Measurements from ENCODE around the gene VEZF1. TPM values are rescaled to one million over a fixed set of nuclear protein-coding genes. Genes with fewer than 3 reads are reported as not detected.
A peak's percentile ranks its signal among the peaks of the same experiment; 100 is the strongest.
"Not testable (repeated sequence)": the region's sequence is repeated elsewhere in the genome, so short reads cannot be mapped to it uniquely, and the experiment has no call there.

VEZF1 gene
- total and polyA plus RNA-seq, 10 donors: 10.0 to 59.9 (median 50.8) TPM

- 68 to 80% (median 78%) methylated on average over 1 of the region's 1 CpG for WGBS, 5 donors
- DNase-seq: no peak
- intact Hi-C loops (cut with DNase I; ENCODE audit: low total_unique reads): no loop called here
- H3K27ac ChIP-seq: no peak overlapping the region
- no peak overlapping the region for H3K4me3 ChIP-seq
- no peaks in the 10 kb centered on the region for H3K9me3 ChIP-seq
- TF ChIP-seq POLR2AphosphoS5 (IDR thresholded peaks at IDR 0.05) (no peak), POLR2A (IDR thresholded peaks at IDR 0.05) (no peak), CTCF (IDR thresholded peaks at IDR 0.05 in 8 of 11, conservative IDR thresholded peaks at IDR 0.05 in 3 of 11) (no peak)
- H3K4me1 ChIP-seq: peaks cover 0 to 24% (median 4%) of the 10 kb centered on the region in 6 donors
- no peaks in the 10 kb centered on the region for H3K27me3 ChIP-seq (replicated peaks in 1 of 7)
- peaks cover 5 to 86% (median 73%) of the 10 kb centered on the region in 6 donors for H3K36me3 ChIP-seq
Measured at GRCh38 chr17:57975044-57975443, 13.0 kb downstream of the VEZF1 start.

- H3K27ac ChIP-seq: not testable (repeated sequence)
- 81 to 96% (median 92%) methylated on average over 4 of the region's 4 CpGs for WGBS, 5 donors
- H3K4me1 ChIP-seq: peaks cover 0 to 22% (median 3%) of the 10 kb centered on the region in 6 donors
Measured at GRCh38 chr17:57974053-57974824, 13.8 kb downstream of the VEZF1 start.

GRCh38 chr17:57972151-57972550 lies 15.9 kb downstream of the VEZF1 start:
- peaks cover 0 to 17% (median 3%) of the 10 kb centered on the region in 6 donors for H3K4me1 ChIP-seq
- no peak overlapping the region for H3K4me3 ChIP-seq
- TF ChIP-seq CTCF (IDR thresholded peaks at IDR 0.05 in 8 of 11, conservative IDR thresholded peaks at IDR 0.05 in 3 of 11) (no peak), POLR2A (IDR thresholded peaks at IDR 0.05) (no peak), POLR2AphosphoS5 (IDR thresholded peaks at IDR 0.05) (peak in 1 of 3 donors; percentile 47)
- H3K27ac ChIP-seq: peak overlapping the region in 3 of 8 donors; percentile 23 to 36 (median 27)
- intact Hi-C loops (cut with DNase I; ENCODE audit: low total_unique reads): no loop called here
- no peaks in the 10 kb centered on the region for H3K9me3 ChIP-seq
- H3K36me3 ChIP-seq: peaks cover 2 to 57% (median 44%) of the 10 kb centered on the region in 6 donors
- no peaks in the 10 kb centered on the region for H3K27me3 ChIP-seq (replicated peaks in 1 of 7)
- DNase-seq: no peak
- 32 to 61% (median 39%) methylated on average over 1 of the region's 1 CpG for WGBS, 5 donors

More at GRCh38 chr17:57974053-57974824, 13.8 kb downstream of the VEZF1 start:
- intact Hi-C loops (cut with DNase I; ENCODE audit: low total_unique reads); H3K27me3 ChIP-seq (replicated peaks in 1 of 7); H3K4me3 ChIP-seq; H3K9me3 ChIP-seq; DNase-seq: not testable (repeated sequence)
- peaks cover 5 to 78% (median 65%) of the 10 kb centered on the region in 6 donors for H3K36me3 ChIP-seq

GRCh38 chr17:57971572-57971971 lies 16.5 kb downstream of the VEZF1 start:
- no peak for DNase-seq
- peak overlapping the region in 3 of 8 donors; percentile 23 to 36 (median 27) for H3K27ac ChIP-seq
- intact Hi-C loops (cut with DNase I; ENCODE audit: low total_unique reads): no loop called here
- 65 to 76% (median 68%) methylated on average over 10 of the region's 10 CpGs for WGBS, 5 donors
- H3K27me3 ChIP-seq (replicated peaks in 1 of 7): no peaks in the 10 kb centered on the region
- H3K4me1 ChIP-seq: peaks cover 0 to 17% (median 3%) of the 10 kb centered on the region in 6 donors
- TF ChIP-seq POLR2AphosphoS5 (IDR thresholded peaks at IDR 0.05) (no peak), POLR2A (IDR thresholded peaks at IDR 0.05) (no peak), CTCF (IDR thresholded peaks at IDR 0.05 in 8 of 11, conservative IDR thresholded peaks at IDR 0.05 in 3 of 11) (no peak)
- no peaks in the 10 kb centered on the region for H3K9me3 ChIP-seq
- peaks cover 0 to 51% (median 39%) of the 10 kb centered on the region in 6 donors for H3K36me3 ChIP-seq
- no peak overlapping the region for H3K4me3 ChIP-seq

Data from spleen (tissue), 11 donors.